ENCODE measurements around the gene TTC7B. TPM values are rescaled to one million over a fixed set of nuclear protein-coding genes. Genes with fewer than 3 reads are reported as not detected.

The TTC7B gene
- total RNA-seq, 1 experiment from 2014 or later = 70.6 TPM

GRCh38 chr14:90809530-90810312 is 6.5 kb downstream of the TTC7B start:
- no peaks in the 10 kb centered on the region for H3K9me2 ChIP-seq (ENCODE audit: insufficient read depth)
- peaks cover 0 to 10% of the 10 kb centered on the region in 2 experiments; a peak in 1 of 4 replicates for H3K4me1 ChIP-seq (ENCODE audit: control insufficient read depth in 1 of 2, insufficient read depth in 2 of 2, low read length in 2 of 2)
- intact Hi-C loops (cut with micrococcal nuclease) = no loop called here
- H3K4me3 ChIP-seq (replicated peaks in 1 of 2; ENCODE audit: low read depth in 1 of 2, low read length in 2 of 2) = no peak overlapping the region
- no peaks in the 10 kb centered on the region for H3K9me3 ChIP-seq (ENCODE audit: control insufficient read depth in 1 of 2, insufficient read depth in 1 of 2, low read depth in 1 of 2, low read length in 2 of 2)
- no peak overlapping the region for H2AFZ ChIP-seq (ENCODE audit: low read depth, low read length, poor library complexity, severe bottlenecking)
- no peaks in the 10 kb centered on the region for H4K20me1 ChIP-seq (ENCODE audit: insufficient read depth)
- DNase-seq (ENCODE audit: low read depth, low spot score) (no peak), ATAC-seq (no peak)
- H3K36me3 ChIP-seq (ENCODE audit: control insufficient read depth in 1 of 2, insufficient read depth in 2 of 2, low read length in 2 of 2) = no peaks in the 10 kb centered on the region
- no TSS peak for BruUV-seq (replicated peaks)
- POLR2A ChIA-PET = no interaction called here
- no peak overlapping the region for H3K4me2 ChIP-seq (ENCODE audit: low read length)
- RAD21 ChIA-PET (ENCODE audit: low non-redundant PET in 1 of 2, low total read pairs in 2 of 2, uncharacterized antibody in 2 of 2, unreplicated experiment in 2 of 2) = no interaction called here
- H3K79me2 ChIP-seq (ENCODE audit: insufficient read depth, low read length) = peaks cover 40% of the 10 kb centered on the region; the same call in 1 of the 2 replicates
- no peak overlapping the region for H3K9ac ChIP-seq (ENCODE audit: low read length)
- no peak overlapping the region for H3K27ac ChIP-seq (ENCODE audit: low read depth, low read length)
- TF ChIP-seq TCF7L2 (IDR thresholded peaks at IDR 0.05; ENCODE audit: borderline replicate concordance, extremely low read depth, insufficient read depth, insufficient read length) (no peak), JUND (IDR thresholded peaks at IDR 0.05) (no peak), SIN3A (IDR thresholded peaks at IDR 0.05; ENCODE audit: low read depth) (no peak), RAD21 (IDR thresholded peaks at IDR 0.05; ENCODE audit: low read depth) (no peak), SRF (IDR thresholded peaks at IDR 0.05; ENCODE audit: low read depth) (no peak), EZH2 (IDR thresholded peaks at IDR 0.05) (no peak), FOSL1 (IDR thresholded peaks at IDR 0.05; ENCODE audit: low read depth) (no peak), SP1 (IDR thresholded peaks at IDR 0.05; ENCODE audit: low read depth) (no peak)
- TF ChIP-seq, protein P1, sequence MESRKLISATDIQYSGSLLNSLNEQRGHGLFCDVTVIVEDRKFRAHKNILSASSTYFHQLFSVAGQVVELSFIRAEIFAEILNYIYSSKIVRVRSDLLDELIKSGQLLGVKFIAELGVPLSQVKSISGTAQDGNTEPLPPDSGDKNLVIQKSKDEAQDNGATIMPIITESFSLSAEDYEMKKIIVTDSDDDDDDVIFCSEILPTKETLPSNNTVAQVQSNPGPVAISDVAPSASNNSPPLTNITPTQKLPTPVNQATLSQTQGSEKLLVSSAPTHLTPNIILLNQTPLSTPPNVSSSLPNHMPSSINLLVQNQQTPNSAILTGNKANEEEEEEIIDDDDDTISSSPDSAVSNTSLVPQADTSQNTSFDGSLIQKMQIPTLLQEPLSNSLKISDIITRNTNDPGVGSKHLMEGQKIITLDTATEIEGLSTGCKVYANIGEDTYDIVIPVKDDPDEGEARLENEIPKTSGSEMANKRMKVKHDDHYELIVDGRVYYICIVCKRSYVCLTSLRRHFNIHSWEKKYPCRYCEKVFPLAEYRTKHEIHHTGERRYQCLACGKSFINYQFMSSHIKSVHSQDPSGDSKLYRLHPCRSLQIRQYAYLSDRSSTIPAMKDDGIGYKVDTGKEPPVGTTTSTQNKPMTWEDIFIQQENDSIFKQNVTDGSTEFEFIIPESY (IDR thresholded peaks at IDR 0.05; ENCODE audit: extremely low read depth, insufficient replicate concordance, low read length) = no peak
- H3K27me3 ChIP-seq (ENCODE audit: insufficient read depth, low read length) = no peaks in the 10 kb centered on the region
- CTCF ChIA-PET = no interaction called here
